Ascending aorta (tissue), 2 donors: ENCODE results near the gene PDE10A. TPM values are rescaled to one million over a fixed set of nuclear protein-coding genes. Genes with fewer than 3 reads are reported as not detected.
"Not testable (repeated sequence)": the region's sequence is repeated elsewhere in the genome, so short reads cannot be mapped to it uniquely, and the experiment has no call there.

Experiments used
- DNase-seq, 2 donors: peaks; one replicate each; pipeline ENCODE4 v3.0.0-alpha.2; 2019; ENCODE audit warnings: low spot score in 2 of 2
- H3K27ac ChIP-seq, 2 donors: fragments of 200-600 bp; sonication (generic); one replicate each; pipeline ENCODE4 v1.5.1; 2016 to 2017; ENCODE audit warnings: mild to moderate bottlenecking in 1 of 2
- H3K27me3 ChIP-seq: fragments of 200-600 bp; sonication (generic); one replicate; pipeline ENCODE4 v1.5.1; 2017
- H3K36me3 ChIP-seq, 2 donors: fragments of 200-600 bp; sonication (generic); one replicate each; pipeline ENCODE4 v1.5.1; 2016
- H3K4me1 ChIP-seq, 2 donors: fragments of 200-600 bp; sonication (generic); one replicate each; pipeline ENCODE4 v1.5.1; 2016 to 2017; ENCODE audit warnings: mild to moderate bottlenecking in 1 of 2
- H3K4me3 ChIP-seq, 2 donors: fragments of 200-600 bp; sonication (generic); one replicate each; pipeline ENCODE4 v1.5.1; 2016 to 2017; ENCODE audit warnings: mild to moderate bottlenecking in 1 of 2
- H3K9me3 ChIP-seq, 2 donors: fragments of 200-600 bp; sonication (generic); one replicate each; pipeline ENCODE4 v1.5.1; 2016
- intact Hi-C: fragments of 100-400 bp; cut with DNase I; formaldehyde crosslinking; loops from one replicate; pipeline ENCODE4 v1.15.1; 2023
- total RNA-seq: library from RNA; depleted of rRNA; stranded (reverse); fragments of >200 nt; gene quantifications from one replicate; pipeline ENCODE4 v1.1.0, GENCODE V29; 2016
- TF ChIP-seq, protein P1 (sequence below), 3 experiments: fragments of 200-600 bp in 2 of 3; fragments of 450-650 bp in 1 of 3; sonication (generic) in 2 of 3; IDR thresholded peaks; one replicate each; pipeline ENCODE4 v1.5.1; 2016 to 2019; ENCODE audit warnings: antibody characterized with exemption in 3 of 3, mild to moderate bottlenecking in 1 of 3, moderate library complexity in 1 of 3

The PDE10A gene
- total RNA-seq, 1 donor from 2014 or later, result 2.0 TPM

- Histone ChIP-seq H3K36me3 (no peaks in the 10 kb centered on the region), H3K27ac (no peak overlapping the region)
- TF ChIP-seq, protein P1, sequence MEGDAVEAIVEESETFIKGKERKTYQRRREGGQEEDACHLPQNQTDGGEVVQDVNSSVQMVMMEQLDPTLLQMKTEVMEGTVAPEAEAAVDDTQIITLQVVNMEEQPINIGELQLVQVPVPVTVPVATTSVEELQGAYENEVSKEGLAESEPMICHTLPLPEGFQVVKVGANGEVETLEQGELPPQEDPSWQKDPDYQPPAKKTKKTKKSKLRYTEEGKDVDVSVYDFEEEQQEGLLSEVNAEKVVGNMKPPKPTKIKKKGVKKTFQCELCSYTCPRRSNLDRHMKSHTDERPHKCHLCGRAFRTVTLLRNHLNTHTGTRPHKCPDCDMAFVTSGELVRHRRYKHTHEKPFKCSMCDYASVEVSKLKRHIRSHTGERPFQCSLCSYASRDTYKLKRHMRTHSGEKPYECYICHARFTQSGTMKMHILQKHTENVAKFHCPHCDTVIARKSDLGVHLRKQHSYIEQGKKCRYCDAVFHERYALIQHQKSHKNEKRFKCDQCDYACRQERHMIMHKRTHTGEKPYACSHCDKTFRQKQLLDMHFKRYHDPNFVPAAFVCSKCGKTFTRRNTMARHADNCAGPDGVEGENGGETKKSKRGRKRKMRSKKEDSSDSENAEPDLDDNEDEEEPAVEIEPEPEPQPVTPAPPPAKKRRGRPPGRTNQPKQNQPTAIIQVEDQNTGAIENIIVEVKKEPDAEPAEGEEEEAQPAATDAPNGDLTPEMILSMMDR (IDR thresholded peaks at IDR 0.05), result no peak
Measured at GRCh38 chr6:165506657-165507056, 156.4 kb downstream of the PDE10A start.

DNA sequence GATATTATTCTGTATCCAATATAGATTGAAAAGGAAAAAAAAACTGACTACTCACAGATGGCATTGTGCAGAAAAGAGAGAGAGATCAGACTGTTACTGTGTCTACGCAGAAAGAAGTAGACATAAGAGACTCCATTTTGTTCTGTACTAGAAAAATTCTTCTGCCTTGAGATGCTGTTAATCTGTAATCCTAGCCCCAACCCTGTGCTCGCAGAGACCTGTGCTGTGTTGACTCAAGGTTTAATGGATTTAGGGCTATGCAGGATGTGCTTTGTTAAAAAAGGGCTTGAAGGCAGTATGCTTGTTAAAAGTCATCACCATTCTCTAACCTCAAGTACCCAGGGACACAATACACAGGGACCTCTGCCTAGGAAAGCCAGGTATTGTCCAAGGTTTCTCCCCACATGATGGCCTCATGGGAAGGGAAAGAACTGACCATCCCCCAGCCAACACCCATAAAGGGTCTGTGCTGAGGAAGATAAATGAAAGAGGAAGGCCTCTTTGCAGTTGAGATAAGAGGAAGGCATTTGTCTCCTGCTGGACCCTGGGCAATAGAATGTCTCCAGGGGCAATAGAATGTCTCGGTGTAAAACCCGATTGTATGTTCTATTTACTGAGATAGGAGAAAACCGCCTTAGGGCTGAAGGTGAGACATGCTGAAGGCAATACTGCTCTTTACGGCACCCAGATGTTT, 162.7 kb downstream of the PDE10A start:
- H3K9me3 ChIP-seq, H3K4me3 ChIP-seq, H3K27ac ChIP-seq, H3K27me3 ChIP-seq, H3K36me3 ChIP-seq, intact Hi-C loops, H3K4me1 ChIP-seq, DNase-seq: not testable (repeated sequence)

More at GRCh38 chr6:165506657-165507056, 156.4 kb downstream of the PDE10A start:
- no peaks in the 10 kb centered on the region for H3K27me3 ChIP-seq
- H3K9me3 ChIP-seq, result no peaks in the 10 kb centered on the region
- no peak overlapping the region for H3K4me3 ChIP-seq
- intact Hi-C loops, result no loop called here
- DNase-seq, result no peak
- H3K4me1 ChIP-seq, result no peaks in the 10 kb centered on the region

- TF ChIP-seq, protein P1 (IDR thresholded peaks at IDR 0.05), result no peak
- Histone ChIP-seq H3K4me1 (no peaks in the 10 kb centered on the region), H3K36me3 (no peaks in the 10 kb centered on the region), H3K4me3 (no peak overlapping the region), H3K27me3 (no peaks in the 10 kb centered on the region), H3K9me3 (no peaks in the 10 kb centered on the region), H3K27ac (no peak overlapping the region)
- intact Hi-C loops, result no loop called here
- no peak for DNase-seq
Measured at GRCh38 chr6:165497472-165497871, 165.6 kb downstream of the PDE10A start.

DNA sequence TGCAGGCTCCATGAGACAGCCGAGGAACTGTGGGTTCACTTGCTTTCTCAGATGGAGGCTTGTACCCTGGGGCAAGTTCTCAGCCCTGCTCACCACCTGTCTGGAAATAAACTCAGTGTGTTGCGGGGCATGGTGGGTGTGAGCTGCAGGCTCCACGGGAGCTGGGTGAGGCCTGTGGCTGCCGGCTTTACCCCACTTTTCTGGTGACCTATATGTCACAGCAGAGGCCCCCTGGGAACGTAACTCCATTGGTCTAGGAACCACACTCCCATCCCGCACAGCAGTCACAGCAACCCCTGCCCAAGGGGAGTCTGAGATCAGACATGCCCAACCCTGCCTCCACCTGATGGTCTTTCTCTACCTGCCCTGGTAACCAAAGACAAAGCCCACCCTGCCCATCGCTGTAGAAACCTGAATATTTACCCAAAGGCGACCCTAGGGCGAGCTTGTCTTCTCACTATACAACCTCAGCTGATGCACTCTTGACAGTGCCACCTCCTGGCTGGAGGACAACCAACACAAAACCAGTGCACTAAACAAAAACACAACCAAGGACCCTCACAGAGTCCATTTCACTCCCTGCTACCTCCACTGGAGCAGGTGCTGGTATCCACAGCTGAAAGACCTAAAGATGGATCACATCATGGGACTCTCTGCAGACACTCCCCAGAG, 174.3 kb downstream of the PDE10A start:
- peaks cover 0 to 3% of the 10 kb centered on the region in 2 donors for H3K9me3 ChIP-seq
- DNase-seq, result no peak
- TF ChIP-seq, protein P1 (IDR thresholded peaks at IDR 0.05), result no peak
- H3K36me3 ChIP-seq, result no peaks in the 10 kb centered on the region
- intact Hi-C loops, result no loop called here
- no peaks in the 10 kb centered on the region for H3K4me1 ChIP-seq
- no peaks in the 10 kb centered on the region for H3K27me3 ChIP-seq
- no peak overlapping the region for H3K27ac ChIP-seq
- no peak overlapping the region for H3K4me3 ChIP-seq

DNA sequence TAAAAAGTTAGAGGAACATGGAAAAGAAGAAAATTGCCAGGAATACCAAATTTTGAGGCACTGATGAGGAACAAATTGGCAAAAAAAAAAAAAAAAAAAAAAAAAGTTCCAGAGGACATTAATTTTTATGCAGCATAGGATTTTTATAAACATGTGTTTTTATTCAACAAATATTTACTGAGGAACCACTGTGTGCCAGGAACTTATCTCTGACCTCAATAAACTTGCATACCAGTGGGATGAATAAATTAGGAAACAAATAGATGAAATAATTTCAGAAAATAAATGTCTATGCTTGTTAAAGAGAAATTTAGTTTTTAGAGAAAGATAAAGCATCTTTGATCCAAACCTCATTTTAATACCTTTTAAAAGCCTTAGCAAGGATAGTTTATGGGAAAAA, 175.1 kb downstream of the PDE10A start:
- intact Hi-C loops, result no loop called here
- no peak overlapping the region for H3K4me3 ChIP-seq
- H3K27ac ChIP-seq, result no peak overlapping the region
- DNase-seq, result no peak
- no peaks in the 10 kb centered on the region for H3K36me3 ChIP-seq
- peaks cover 0 to 3% of the 10 kb centered on the region in 2 donors for H3K9me3 ChIP-seq
- no peaks in the 10 kb centered on the region for H3K27me3 ChIP-seq
- TF ChIP-seq, protein P1 (IDR thresholded peaks at IDR 0.05), result no peak
- no peaks in the 10 kb centered on the region for H3K4me1 ChIP-seq

DNA sequence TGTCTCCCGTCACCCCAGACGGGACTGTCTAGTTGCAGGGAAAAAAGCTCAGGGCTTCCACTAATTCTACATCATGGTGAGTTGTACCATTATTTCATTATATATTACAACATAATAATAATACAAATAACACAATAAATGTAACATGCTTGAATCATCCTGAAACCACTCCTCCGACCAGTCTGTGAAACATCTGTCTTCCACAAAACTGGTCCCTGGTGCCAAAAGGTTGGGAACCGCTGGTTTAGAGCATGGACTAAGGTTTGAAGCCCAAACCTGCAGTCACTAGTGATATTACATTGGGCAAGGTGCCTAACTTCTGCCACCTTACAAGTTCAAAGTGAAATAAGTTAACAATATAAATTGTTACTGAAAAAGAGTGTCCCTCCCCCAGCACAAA, 175.7 kb downstream of the PDE10A start:
- TF ChIP-seq, protein P1 (IDR thresholded peaks at IDR 0.05), result no peak
- H3K27me3 ChIP-seq, result no peaks in the 10 kb centered on the region
- no peak overlapping the region for H3K27ac ChIP-seq
- no peaks in the 10 kb centered on the region for H3K36me3 ChIP-seq
- DNase-seq, result no peak
- peaks cover 0 to 3% of the 10 kb centered on the region in 2 donors for H3K9me3 ChIP-seq
- H3K4me1 ChIP-seq, result no peaks in the 10 kb centered on the region
- intact Hi-C loops, result no loop called here
- no peak overlapping the region for H3K4me3 ChIP-seq
